Left ventricle myocardium superior (tissue), 1 donor: ENCODE results near the gene PTPDC1. TPM values are rescaled to one million over a fixed set of nuclear protein-coding genes. Genes with fewer than 3 reads are reported as not detected.
A peak's percentile ranks its signal among the peaks of the same experiment; 100 is the strongest.
"Not testable (repeated sequence)": the region's sequence is repeated elsewhere in the genome, so short reads cannot be mapped to it uniquely, and the experiment has no call there.

Source experiments
- ATAC-seq: fragments of 200-7000 bp; cut with Tn5 transposase; one replicate; pipeline ENCODE4 v1.9.1; 2020; ENCODE audit warnings: mild to moderate bottlenecking, moderate library complexity
- DNase-seq: peaks from one replicate; pipeline ENCODE4 v3.0.0-alpha.2; 2020
- intact Hi-C: fragments of 100-400 bp; cut with micrococcal nuclease; formaldehyde crosslinking; loops from one replicate; pipeline ENCODE4 v1.11.0; 2022
- total RNA-seq: library from RNA; stranded (reverse); fragmentation: NEBNext Ultra II Directional; extraction: Animal tissue kit (Norgen Biotek cat#: 25700); gene quantifications from one replicate; pipeline ENCODE4 v1.2.1, GENCODE V29; 2021
- donor health status: DM: no; HTN: yes; CAD: no; lungs with severe emphysema.

The PTPDC1 gene
- total RNA-seq, 1 donor from 2014 or later = 8.3 TPM

GRCh38 chr9:94086486-94087345 is 2.5 kb downstream of the PTPDC1 start:
- ATAC-seq (peak; percentile 64), DNase-seq (no peak)
- intact Hi-C loops = no loop called here

GRCh38 chr9:94094219-94095145 is 10.2 kb downstream of the PTPDC1 start:
- intact Hi-C loops, ATAC-seq, DNase-seq: not testable (repeated sequence)

- intact Hi-C loops = no loop called here
- DNase-seq (no peak), ATAC-seq (no peak)
Observed at GRCh38 chr9:94096819-94097577, 12.7 kb downstream of the PTPDC1 start.

GRCh38 chr9:94097788-94098414 is 13.6 kb downstream of the PTPDC1 start:
- no peak for ATAC-seq
- intact Hi-C loops = no loop called here

GRCh38 chr9:94100152-94100879 is 16.1 kb downstream of the PTPDC1 start:
- no peak for DNase-seq
- ATAC-seq = no peak
- intact Hi-C loops = no loop called here

More at GRCh38 chr9:94097788-94098414, 13.6 kb downstream of the PTPDC1 start:
- no peak for DNase-seq

- DNase-seq = no peak
- intact Hi-C loops = no loop called here
- ATAC-seq = no peak
Observed at GRCh38 chr9:94101162-94101853, 17.0 kb downstream of the PTPDC1 start.

- DNase-seq = peak; percentile 72
- intact Hi-C loops = no loop called here
- ATAC-seq = peak; percentile 95
Observed at GRCh38 chr9:94108584-94108983, 24.3 kb downstream of the PTPDC1 start.

GRCh38 chr9:94110821-94111252 is 26.6 kb downstream of the PTPDC1 start:
- ATAC-seq = no peak
- intact Hi-C loops = no loop called here
- no peak for DNase-seq

- intact Hi-C loops = no loop called here
- ATAC-seq = no peak
- no peak for DNase-seq
Observed at GRCh38 chr9:94111446-94111845, 27.2 kb downstream of the PTPDC1 start.

- ATAC-seq (peak; percentile 46), DNase-seq (no peak)
- intact Hi-C loops = no loop called here
Observed at GRCh38 chr9:94112716-94113465, 28.6 kb downstream of the PTPDC1 start.

GRCh38 chr9:94120088-94120487 is 35.8 kb downstream of the PTPDC1 start:
- intact Hi-C loops, DNase-seq, ATAC-seq: not testable (repeated sequence)

- intact Hi-C loops = no loop called here
- no peak for ATAC-seq
Observed at GRCh38 chr9:94120854-94121376, 36.7 kb downstream of the PTPDC1 start.

GRCh38 chr9:94126844-94127243 is 42.6 kb downstream of the PTPDC1 start:
- ATAC-seq (no peak), DNase-seq (no peak)
- intact Hi-C loops = no loop called here

More at GRCh38 chr9:94120854-94121376, 36.7 kb downstream of the PTPDC1 start:
- no peak for DNase-seq

GRCh38 chr9:94127806-94128205 is 43.5 kb downstream of the PTPDC1 start:
- intact Hi-C loops = no loop called here
- DNase-seq (no peak), ATAC-seq (no peak)

GRCh38 chr9:94128580-94128979 is 44.3 kb downstream of the PTPDC1 start:
- intact Hi-C loops = no loop called here
- no peak for DNase-seq
- no peak for ATAC-seq

- DNase-seq = no peak
- no peak for ATAC-seq
- intact Hi-C loops = no loop called here
Observed at GRCh38 chr9:94134629-94135028, 50.4 kb downstream of the PTPDC1 start.

- intact Hi-C loops = no loop called here
Observed at GRCh38 chr9:94135222-94135621, 51.0 kb downstream of the PTPDC1 start.

More at GRCh38 chr9:94135222-94135621, 51.0 kb downstream of the PTPDC1 start:
- DNase-seq = no peak
- ATAC-seq = peak; percentile 76
